NCI-H2081 (cell line): ENCODE data around the gene SLC15A3.

Experiments used
- DNase-seq, 2 experiments: peaks; one replicate each; lab custom pipeline; 2025; lab: John Stamatoyannopoulos, UW

SLC15A3 gene

DNA sequence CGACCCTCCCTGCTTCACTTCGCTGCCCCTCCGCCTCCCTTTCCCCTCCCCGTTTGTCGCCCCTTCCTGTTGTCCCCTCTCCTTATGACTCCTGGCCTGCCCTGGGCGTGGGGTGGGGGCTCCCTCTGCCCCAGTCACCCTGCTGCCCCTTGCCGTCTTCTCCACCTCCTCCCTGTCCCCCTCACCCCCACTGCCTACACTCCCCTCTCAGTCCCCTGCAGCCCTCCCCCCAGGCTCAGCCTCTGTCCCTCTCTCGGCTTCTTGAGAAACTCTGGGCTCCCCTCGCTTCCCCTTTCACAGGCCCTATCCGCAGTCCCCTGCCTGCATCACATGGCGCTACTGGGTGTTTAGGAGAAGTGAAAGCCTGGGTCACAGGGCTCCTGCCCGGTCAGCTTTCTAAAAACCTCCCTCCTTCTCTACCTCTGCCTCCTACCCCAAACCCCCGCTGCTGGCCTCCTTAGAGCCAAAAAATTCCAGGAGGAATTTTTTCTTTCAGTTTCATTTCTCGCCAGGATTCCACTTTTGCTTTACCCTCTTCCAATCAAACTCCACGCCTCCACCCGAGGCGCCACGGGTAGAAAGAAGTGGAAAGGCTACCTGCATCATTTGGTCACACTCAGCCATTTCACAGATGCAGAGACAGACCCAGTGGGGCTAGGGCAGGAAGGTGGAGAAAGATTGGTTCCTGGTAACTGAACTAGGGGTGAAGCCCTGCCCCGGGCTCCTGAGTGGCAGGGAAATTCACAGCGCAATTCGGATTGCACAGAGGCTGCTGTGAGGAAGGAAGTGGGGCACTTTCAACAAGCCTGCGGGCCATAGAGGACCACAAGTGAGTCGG is at the start of gene SLC15A3:
Gene SLC15A3 (minus strand): TSS at position 273 of the 838 bp plus-strand sequence. CDS start 625 bp downstream, outside the sequence.
- DNase-seq, result no peak

DNA sequence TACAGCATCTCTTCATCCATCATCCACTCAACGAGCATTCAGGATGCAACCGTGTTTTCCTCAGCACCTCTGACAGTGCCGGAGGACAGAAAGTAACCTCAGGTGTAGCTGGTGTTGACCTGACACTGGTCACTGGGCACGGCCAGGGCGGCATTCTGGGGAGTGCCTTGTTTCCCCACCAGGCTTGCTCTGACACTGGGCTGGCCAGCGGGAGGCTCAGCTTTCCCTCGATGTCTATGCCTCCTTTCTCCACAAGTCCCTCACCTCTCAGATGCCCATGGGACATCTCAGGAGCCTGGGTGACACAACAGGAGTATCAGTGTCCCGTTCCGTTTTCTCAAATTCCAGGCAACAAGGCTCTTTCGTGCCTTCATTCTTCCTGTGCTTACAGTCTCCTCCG is 48.5 kb upstream of the SLC15A3 start:
- no peak for DNase-seq

DNA sequence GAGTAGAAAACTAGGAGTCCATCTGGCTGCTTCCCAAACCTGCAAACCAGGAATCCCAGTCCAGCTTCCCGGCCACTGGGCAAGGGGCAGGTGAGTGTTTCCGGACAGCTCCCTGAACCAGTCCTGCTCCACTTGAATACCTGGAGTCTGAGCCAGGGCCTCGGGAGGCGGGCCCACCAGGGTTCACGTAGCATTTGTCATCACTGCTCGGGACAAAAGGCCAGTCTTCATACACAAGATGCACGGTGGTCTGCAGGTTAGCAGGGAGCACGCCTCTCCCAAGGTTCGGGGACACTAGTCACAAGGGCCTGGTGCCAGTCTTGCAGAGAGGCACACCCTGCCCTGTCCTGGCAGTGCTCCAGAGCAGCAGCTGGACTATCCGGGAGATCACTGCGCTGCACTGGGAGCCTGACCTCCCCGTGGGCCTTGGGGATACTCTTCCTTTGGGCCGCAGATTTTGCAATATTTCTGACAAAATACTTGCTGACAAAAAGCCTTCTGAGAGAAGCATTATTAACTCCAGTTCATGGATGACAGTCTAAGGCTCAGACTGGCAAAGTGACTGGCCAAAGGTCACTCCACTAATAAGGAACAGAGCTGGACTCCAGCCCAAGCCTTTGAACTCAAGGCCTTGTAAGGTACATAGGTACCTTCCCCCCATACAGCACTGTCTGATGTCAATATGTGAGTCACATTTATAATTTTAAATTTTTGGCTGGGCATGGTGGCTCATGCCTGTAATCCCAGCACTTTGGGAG is 44.6 kb upstream of the SLC15A3 start:
- DNase-seq, result no peak

DNA sequence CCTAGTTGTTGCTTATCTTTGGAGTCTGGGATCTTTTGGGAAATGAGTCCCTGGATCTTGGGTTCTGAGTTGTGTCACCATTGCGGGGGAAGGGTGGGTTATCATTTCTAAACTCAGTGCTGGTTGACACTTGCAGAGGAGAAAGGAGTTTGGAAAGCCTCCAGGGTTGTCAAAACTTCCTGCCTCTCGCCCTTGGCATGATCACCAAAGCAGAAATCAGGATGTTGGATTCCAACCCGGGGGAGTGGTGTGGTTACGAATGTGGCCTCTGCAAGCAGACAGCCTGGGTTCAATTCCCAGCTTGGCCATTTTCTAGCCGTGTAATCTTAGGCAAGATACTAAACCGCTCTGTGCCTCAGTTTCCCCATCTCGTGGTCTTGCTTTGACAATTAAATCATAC is 43.8 kb upstream of the SLC15A3 start:
- DNase-seq, result no peak

DNA sequence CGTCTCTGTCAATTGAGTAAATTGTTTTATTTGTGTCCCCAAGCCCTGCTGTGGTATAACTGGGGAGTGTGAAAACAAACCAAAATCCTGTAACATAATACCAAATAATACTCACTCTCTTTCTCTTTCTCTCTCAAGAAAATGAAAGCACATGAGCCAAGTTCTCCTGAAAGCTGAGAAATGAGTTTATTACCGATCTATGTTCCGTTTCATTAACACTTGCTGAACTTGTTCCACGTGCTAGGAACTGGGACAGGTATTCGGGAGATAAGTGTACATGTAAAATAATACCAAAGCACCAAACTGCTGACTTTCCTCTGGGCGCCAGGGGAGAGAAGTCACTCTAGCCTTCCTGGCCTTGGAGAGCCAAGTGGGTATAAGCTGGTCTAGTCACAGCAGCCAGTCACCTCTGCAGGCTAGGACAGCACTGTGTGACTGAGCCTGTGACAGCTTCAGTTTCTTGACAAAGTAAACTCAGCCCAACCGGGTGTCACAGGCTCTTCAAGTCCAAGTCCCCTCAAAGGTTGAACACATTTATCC is 42.6 kb upstream of the SLC15A3 start:
- DNase-seq, result no peak

DNA sequence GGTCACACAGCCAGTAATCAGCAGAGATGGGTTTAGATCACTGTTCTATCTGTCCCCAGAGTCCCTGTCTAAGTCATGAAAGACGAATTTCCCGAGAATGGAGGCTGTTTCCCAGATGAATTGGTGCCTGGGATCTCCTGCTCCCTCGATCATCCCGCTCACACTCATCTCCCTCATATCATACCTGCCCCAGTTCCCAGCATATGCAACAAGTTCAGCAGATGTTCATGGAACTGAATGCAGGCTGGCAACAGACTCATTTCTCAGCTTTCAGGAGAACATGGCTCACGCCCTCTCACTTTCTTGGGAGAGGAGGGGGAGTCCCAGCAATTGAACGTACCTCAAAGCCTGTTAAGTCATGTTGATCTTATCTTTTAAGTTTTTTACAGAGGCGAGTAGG is 41.6 kb upstream of the SLC15A3 start:
- DNase-seq, result no peak

DNA sequence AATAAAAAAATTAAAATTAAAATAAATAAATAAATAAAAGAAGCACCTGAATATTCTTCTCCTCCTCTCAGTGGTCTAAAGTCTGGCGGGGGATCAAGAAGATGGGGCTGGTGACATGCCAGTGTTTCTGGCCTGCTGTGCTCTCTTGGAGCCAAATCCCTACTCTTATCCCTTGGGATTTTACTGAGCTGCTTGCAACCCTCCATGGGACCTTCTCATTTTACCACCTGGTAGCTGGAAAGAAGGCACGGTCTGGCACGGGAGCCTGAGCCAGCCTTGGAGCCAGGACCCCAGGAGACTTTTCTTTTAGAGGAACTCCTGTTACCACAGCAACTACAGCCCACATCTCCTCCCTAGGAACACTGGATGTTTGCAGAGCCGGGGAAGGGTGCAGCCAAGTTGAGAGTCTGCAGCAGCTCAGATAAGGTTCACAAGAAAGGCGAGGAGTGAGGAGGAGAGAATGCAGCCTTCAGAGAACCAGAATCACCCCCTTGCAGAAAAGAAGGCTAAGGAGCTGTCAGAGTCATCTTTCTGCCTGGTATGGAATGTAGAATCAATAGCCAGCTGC is 41.0 kb upstream of the SLC15A3 start:
- DNase-seq, result no peak

DNA sequence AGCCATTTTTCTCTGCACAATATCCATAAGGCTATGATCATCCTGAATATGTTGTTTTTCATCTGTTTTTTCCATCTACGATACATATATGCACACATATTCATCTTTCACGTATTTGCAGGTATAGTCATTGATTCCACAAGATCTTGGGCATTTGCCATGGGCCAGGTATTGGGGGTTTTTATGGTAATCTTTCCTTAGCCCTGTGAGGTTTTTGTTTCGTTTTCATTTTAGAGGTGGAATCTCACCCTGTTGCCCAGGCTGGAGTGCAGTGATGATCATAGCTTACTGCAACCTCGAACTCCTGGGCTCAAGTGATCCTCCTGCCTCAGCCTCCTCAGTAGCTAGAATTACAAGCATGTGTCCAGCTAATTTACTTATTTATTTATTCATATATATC is 39.5 kb upstream of the SLC15A3 start:
- no peak for DNase-seq

DNA sequence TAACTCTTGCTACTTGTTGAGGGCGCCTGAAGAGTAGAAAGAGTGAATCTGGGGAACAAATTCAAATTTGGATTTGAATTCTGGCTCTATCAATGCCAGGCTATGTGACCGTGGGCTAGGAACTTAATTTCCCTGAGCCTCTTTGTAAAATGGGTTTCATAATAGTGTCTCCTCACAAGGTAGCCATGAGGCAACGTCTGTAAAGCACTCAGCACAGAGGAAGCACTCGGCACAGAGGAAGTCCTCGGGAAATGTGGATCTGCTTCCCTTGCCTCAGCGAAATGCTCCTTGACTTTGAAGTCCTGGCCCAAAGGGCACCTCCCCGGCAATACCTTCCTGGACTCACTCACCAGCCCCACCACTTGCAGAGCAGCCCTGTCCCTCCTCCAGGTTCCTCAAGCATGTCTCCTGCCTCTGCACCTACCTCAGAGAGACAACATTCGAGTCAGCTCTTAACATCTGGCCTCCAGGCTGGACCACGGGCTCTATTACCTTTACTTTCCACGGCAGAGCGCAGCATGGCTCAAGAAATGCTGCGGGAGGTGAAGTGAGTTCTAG is 37.2 kb upstream of the SLC15A3 start:
- no peak for DNase-seq

DNA sequence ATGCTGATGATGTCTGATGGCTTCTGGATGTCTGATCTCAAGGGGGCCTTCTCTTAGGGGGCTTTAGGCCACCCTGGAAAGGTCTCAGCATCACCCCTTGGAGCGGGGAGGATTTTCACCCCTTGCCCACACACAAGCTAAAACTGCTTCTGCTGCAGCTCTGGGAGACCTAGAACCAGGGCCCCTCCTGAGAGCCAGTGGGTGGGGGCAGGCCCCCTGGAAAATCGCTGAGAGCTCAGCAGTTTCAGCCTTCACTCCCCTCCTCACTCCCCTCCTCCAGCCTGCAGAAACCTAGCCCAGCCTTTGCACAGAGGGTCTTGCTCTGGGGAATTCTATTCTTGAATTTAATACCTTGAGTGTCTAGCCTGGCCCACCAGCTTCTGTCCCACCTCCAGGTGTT is 36.7 kb upstream of the SLC15A3 start:
- no peak for DNase-seq

DNA sequence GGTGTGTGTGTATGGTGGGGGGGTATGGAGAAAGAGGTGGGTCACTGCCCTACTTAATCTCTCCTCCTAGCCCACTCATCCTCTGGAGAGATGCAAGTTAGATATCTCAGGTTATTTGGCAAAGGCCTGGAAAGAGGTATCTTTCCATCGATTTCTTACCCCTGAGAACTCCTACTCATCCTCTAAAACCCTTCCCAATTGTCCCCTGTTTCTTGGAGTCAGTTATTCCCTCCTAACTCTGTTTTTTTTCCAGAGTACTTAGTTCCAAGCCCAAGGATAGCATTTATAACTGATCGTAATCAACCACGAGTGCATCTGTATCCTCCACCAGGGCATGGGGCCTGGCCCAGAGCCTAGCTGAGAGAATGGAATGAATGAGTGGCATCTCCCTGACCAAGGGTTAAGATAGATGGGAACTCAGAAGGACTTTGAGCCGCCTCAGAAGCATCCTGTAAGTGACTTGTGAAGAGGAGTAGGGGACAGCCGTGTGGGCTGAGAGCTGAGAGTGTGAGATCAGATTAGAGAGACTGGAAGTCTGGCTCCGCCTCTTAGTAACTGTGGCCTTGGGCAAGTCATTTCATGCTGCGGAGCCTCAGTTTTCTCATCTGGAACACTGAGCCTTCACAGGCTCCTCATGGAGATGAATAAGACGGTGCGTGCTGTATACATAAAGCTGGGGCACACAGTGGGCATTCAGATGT is 35.8 kb upstream of the SLC15A3 start:
- DNase-seq, result no peak

DNA sequence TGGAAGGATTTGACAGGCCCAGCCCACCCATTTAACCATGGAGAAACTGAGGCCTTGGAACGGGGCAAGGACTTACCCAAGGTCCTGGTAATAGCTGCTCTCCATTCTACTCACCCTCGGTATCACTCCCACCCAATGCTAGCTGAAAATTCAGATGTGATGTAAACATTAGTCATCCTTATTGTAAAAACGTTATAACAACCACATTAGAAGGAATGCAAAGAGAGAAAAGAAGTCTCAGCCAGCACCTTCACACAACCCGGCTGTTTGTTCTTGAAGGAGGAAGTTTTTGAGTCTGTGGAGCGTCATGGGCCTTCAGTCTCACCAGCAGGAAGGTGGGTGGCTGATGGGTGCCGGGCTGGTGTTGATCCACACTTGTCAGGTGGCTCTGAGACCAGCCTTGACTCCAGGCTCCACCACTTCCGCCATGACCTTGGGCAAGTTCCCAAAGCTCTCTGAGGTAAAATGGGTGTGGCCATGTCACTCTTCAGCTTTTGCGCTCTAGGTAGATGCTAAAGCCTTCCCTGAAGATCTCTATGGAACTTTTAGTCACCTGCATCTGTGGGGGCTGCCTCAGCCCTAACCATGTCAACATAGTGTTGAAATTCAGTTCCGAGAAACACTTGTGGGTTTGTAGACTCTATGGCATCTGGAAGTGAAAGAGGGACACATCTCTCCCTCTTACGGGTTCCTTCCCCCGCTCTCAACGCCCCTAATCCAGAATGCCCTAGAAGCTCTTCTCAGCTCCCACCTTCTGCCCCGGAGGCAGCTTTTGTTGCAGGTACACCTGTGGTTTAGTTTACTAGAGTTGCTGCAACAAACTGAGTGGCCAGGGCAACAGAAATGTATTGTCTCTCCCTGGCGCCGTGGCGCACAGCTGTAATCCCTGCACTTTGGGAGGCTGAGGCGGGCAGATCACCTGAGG is 34.3 kb upstream of the SLC15A3 start:
- DNase-seq, result no peak

DNA sequence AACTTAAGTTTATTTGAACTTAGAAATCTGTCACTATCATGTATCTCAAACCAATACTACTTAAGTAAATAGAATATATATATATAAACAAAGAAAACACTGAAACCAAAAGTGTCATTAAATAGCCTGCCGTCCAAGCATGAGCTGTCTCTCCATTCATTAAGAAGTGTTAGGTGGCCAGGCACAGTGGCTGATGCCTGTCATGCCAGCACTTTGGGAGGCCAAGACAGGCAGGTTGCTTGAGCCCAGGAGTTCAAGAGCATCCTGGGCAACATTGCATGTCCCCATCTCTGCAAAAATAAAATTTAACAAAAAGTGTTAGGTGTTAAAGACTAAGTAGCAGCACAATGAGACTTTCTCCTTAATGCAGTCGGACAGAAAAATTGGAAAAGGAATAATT is 33.5 kb upstream of the SLC15A3 start:
- no peak for DNase-seq

DNA sequence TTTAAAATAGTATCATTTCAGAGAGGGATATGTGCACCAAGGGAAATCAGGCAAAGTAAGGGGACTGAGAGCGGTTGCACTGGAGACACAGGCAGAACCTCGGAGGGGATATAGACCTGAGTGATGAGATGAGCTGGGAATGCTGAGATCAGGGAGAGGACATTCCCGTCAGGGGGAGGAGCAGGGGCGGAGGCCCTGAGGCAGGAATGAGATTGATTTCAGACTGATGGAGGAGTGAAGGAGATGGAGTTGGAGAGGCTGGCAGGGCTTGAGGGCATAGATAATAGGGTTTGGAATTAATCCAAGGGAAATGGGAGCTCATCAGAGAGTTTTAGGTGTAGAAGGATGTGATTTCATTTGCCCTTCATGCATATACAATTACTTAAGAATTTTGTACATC is 32.7 kb upstream of the SLC15A3 start:
- no peak for DNase-seq

DNA sequence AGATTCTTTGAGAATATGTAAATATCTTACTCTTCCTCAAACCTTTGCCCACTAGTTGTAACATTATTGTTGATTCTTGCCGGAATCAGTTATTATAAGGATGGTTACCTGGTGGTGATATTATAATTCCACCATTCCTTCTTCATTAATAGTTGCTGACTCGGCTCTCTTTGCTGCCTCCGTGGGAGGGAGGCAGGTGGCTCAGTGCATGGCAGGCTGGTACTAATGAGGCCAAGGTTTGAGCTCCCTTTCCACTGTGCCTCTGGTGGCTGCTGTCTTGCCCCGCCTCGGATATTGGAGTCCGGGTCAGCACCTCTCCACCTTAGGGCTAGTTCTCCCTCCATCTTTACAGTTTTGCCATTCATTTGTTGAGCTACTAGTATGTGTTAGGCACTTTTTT is 32.2 kb upstream of the SLC15A3 start:
- no peak for DNase-seq

DNA sequence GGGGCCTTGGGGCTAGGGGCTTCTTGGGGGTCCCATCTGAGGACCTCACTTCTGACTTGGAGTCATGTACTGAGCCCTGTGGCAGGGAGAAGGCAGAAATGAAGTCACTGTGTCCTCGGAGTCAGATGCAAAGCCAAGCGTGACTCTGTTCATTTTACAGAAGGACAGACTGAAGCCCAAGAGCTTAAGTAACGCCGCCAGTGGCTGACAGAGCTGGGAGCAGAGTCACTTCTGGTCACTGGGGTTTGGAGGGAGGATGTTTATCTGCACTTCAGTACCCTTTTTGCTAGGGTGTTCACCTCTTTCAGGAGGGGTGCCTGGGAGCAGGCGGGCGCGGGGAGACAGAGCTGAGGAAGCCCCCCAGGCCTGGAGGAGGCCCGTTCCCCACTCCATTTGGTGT is 30.2 kb upstream of the SLC15A3 start:
- no peak for DNase-seq

DNA sequence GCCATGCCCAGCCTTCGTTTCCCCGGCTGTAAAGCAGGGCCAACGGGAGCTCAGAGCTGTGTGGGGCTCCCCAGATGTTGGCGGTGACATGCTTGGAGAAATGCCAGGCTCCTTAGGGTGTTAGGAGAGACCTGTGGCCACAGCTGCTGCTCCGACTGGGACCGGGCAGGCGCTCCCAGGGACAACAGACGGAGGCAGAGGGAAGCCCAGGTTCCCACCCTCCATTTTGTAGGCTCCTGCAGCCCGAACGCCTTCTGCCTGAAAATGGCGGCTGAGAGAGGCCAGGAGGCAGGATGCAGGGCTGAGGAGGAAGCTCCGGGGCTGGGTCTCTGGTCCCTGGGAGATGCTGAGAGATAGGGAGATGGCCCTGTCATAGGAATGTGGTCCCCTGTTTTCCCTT is 29.5 kb upstream of the SLC15A3 start:
- DNase-seq, result no peak

DNA sequence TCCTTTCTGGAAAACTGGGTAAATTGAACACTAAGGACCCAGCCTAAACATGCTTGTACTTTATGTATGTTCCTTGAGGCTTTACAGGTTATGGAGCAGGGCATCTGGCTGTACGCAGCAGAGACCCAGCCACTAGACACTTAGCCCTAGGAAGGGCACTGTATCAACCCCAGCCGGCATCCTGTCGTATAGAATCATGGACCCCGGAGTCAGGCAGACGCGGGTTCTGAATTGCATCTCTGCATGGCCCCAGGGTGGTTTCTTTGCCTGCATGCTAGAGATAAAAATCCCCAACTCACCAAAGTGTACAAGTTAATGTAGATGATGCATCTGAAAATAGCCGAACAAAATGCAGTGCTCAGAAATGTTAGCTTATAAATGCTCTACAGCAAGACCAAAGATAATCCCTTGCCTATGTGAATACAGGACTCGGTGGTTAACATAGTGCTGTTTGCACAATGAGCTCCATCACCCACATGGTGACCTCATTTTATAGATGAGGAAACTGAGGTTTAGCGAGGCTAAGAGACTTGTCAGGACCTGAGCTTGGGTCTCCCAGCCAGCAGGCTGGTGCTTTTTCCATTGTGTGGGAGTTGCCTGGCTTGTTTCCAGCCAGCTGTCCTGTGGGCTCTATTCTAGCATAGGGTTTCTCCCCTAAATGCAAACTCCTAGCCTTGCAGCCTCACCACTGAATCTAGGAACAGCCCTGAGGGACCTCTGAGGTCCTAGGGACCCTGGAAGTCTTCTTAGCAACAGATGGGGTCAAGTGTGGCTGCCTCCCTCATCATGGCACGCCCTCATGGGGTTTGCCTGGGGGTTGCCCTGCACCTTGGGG is 26.8 kb upstream of the SLC15A3 start:
- no peak for DNase-seq

DNA sequence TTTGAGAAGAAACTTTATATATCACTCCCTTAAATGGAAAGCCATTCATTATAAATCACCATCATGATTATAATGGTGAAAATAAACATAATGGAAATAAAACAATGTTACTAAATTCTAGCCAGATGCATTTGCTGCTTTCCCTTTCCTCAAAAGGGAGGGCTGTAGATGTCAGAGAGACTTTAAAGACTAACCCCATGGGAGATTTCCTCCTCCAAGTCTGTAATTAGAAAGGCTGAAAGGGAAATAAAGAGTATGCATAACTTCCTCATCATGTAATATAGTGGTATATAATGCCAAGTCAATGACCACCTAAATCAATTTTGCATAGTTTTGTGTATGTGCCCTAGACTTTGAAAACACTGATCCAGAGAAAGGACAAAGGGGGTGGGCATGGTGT is 25.9 kb upstream of the SLC15A3 start:
- DNase-seq, result no peak

DNA sequence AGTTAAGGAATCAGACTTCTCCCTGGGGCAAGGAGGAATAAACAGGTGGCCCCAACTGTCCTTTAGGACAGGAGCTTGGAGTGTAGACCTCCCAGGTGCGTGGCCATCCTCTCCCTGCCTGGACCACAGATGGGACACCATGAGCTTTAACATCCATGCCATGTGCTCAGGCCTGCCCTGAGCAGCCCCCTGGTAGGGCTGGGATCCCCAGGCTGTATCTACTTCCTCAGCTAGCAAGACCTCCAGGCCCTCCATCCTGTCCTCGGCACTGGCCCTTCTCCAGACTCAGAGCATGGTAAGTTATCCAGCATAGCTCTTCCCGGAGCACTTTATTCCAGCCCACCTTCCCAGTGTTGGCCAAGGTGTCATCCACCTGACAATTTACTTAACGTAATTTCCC is 25.2 kb upstream of the SLC15A3 start:
- no peak for DNase-seq
